Ovary (tissue), 3 donors: ENCODE results near the gene SLC10A4.

Source experiments
- CTCF ChIP-seq, 3 donors: fragments of 450-650 bp in 2 of 3; fragments of 200-600 bp in 1 of 3; IDR thresholded peaks; one replicate each; pipeline versions ENCODE4 v1.5.1 to v1.8.0; 2016 to 2022; ENCODE audit warnings: antibody characterized with exemption in 3 of 3, mild to moderate bottlenecking in 1 of 3
- EP300 ChIP-seq: sonication (generic); formaldehyde crosslinking; IDR thresholded peaks from one replicate; pipeline ENCODE4 v1.6.1; 2017; ENCODE audit warnings: antibody characterized with exemption
- POLR2A ChIP-seq: fragments of 450-650 bp; IDR thresholded peaks from one replicate; pipeline ENCODE4 v1.6.1; 2017; ENCODE audit warnings: antibody characterized with exemption, mild to moderate bottlenecking, moderate library complexity
- donor health status: DM: no; HTN: no; CAD: no.

GRCh38 chr4:48467442-48467841 lies 15.7 kb upstream of the SLC10A4 start:
- TF ChIP-seq EP300 (no peak), POLR2A (no peak), CTCF (IDR thresholded peaks at IDR 0.05) (no peak)
